Hindlimb muscle (tissue), 1 donor: ENCODE results near the gene FER. TPM values are rescaled to one million over a fixed set of nuclear protein-coding genes. Genes with fewer than 3 reads are reported as not detected.

Experiments used
- DNase-seq: peaks from one replicate; pipeline ENCODE4 v3.0.0-alpha.2; 2013
- polyA plus RNA-seq: library from polyadenylated mRNA; unstranded; fragments of 120-200 nt; gene quantifications from one replicate; pipeline ENCODE4 v1.2.1, GENCODE V29; 2013; ENCODE audit not compliant: insufficient read length

Gene FER
- polyA plus RNA-seq, 1 donor, result 8.9 TPM

- DNase-seq, result no peak
These were observed 444.3 kb downstream of the FER start for GRCh38 chr5:109192027-109192426.

- DNase-seq, result no peak
These were observed 445.0 kb downstream of the FER start for GRCh38 chr5:109192555-109193281.

- DNase-seq, result no peak
These were observed 448.0 kb downstream of the FER start for GRCh38 chr5:109195667-109196066.

- DNase-seq, result no peak
These were observed 448.6 kb downstream of the FER start for GRCh38 chr5:109196087-109196822.

- no peak for DNase-seq
These were observed 449.1 kb downstream of the FER start for GRCh38 chr5:109196823-109197160.

- DNase-seq, result no peak
These were observed 451.6 kb downstream of the FER start for GRCh38 chr5:109199289-109199688.

- DNase-seq, result no peak
These were observed 452.3 kb downstream of the FER start for GRCh38 chr5:109199799-109200620.

GRCh38 chr5:109215040-109215439, 467.3 kb downstream of the FER start:
- DNase-seq, result no peak

GRCh38 chr5:109218818-109219217, 471.1 kb downstream of the FER start:
- no peak for DNase-seq

- no peak for DNase-seq
These were observed 475.8 kb downstream of the FER start for GRCh38 chr5:109223531-109223930.

- no peak for DNase-seq
These were observed 476.7 kb downstream of the FER start for GRCh38 chr5:109224276-109224882.

- peak; percentile 34 for DNase-seq
These were observed 478.3 kb downstream of the FER start for GRCh38 chr5:109225716-109226625.

- DNase-seq, result no peak
These were observed 482.7 kb downstream of the FER start for GRCh38 chr5:109230369-109230768.

- no peak for DNase-seq
These were observed 483.6 kb downstream of the FER start for GRCh38 chr5:109231331-109231730.

GRCh38 chr5:109234381-109234780, 486.7 kb downstream of the FER start:
- DNase-seq, result no peak

- no peak for DNase-seq
These were observed 491.8 kb downstream of the FER start for GRCh38 chr5:109239456-109239855.

- no peak for DNase-seq
These were observed 494.8 kb downstream of the FER start for GRCh38 chr5:109242518-109242917.

- DNase-seq, result no peak
These were observed 498.7 kb downstream of the FER start for GRCh38 chr5:109246395-109246794.
